Activated B cell treated with CpG ODN at 0.5 μM for 24 hours (primary cell): ENCODE data around the gene AP1M2. TPM values are rescaled to one million over a fixed set of nuclear protein-coding genes. Genes with fewer than 3 reads are reported as not detected.

Experiments used
- ATAC-seq: fragments of 200-7000 bp; cut with Tn5 transposase; one replicate; pipeline ENCODE4 v1.10.0; 2021; ENCODE audit warnings: low read depth, mild to moderate bottlenecking, moderate library complexity
- CTCF ChIA-PET: fragments of 350-600 bp; sonication (Branson Sonifier 250); formaldehyde crosslinking; loops from one replicate; lab custom pipeline; 2021; ENCODE audit warnings: antibody characterized with exemption; lab: Charles Lee
- POLR2A ChIA-PET: fragments of 350-600 bp; sonication (Branson Sonifier 250); formaldehyde crosslinking; loops from one replicate; lab custom pipeline; 2021; ENCODE audit warnings: antibody characterized with exemption; lab: Charles Lee
- DNase-seq: peaks from one replicate; pipeline ENCODE4 v3.0.0; 2022
- H3K27ac Mint-ChIP-seq: one replicate; pipeline ENCODE4 v1.8.0; 2020; ENCODE audit warnings: mixed read lengths
- H3K27me3 Mint-ChIP-seq: one replicate; pipeline ENCODE4 v1.8.0; 2021; ENCODE audit warnings: mixed read lengths
- H3K36me3 Mint-ChIP-seq: one replicate; pipeline ENCODE4 v1.8.0; 2021; ENCODE audit warnings: low read depth, mixed read lengths
- H3K4me1 Mint-ChIP-seq: one replicate; pipeline ENCODE4 v1.8.0; 2021; ENCODE audit warnings: mixed read lengths
- H3K4me3 Mint-ChIP-seq: one replicate; pipeline ENCODE4 v1.8.0; 2020; ENCODE audit warnings: mild to moderate bottlenecking, mixed read lengths
- H3K9me3 Mint-ChIP-seq: one replicate; pipeline ENCODE4 v1.8.0; 2020; ENCODE audit warnings: mixed read lengths
- intact Hi-C: fragments of 100-400 bp; cut with micrococcal nuclease; formaldehyde crosslinking; loops from one replicate; pipeline ENCODE4 v1.15.1; 2024
- total RNA-seq: library from RNA; stranded (reverse); gene quantifications from 2 replicates; pipeline ENCODE4 v1.2.3, GENCODE V29; 2022
- TF ChIP-seq, protein P1 (sequence below): fragments of 200-600 bp; IDR thresholded peaks from one replicate; pipeline ENCODE4 v1.8.0; 2022; ENCODE audit warnings: antibody characterized with exemption, mild to moderate bottlenecking

The AP1M2 gene
- total RNA-seq, 1 donor from 2014 or later = not detected

DNA sequence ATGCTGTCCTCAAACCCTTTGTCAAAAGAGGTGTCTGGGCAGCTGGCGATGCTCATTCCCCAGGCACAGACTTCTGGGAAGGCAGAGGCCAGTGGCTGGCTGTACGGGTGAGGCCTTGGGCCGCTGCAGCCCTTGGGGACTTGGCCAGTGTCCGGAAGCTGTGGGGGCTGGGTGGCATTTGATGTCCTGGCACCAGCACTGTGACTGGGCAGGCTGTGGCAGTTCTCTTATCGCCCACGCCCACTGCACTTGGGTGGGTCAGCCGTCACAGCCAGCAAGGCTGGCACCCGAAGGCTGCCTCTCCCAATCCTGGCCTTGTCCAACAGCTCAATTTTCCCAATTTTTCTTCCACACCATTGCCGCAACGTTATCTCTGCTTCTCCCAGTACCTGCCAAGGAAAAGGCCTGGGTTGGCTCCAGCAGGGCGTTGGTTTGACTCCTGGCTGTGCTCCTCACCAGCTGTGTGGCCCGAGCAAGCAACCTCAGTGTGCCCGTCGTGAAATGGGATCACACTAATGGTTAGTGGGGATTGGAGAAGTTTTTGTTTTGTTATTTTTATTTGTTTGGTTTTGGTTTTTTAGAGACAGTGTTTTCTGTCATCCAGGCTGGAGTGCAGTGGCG, 25.5 kb upstream of the AP1M2 start:
- intact Hi-C loops = no loop called here

DNA sequence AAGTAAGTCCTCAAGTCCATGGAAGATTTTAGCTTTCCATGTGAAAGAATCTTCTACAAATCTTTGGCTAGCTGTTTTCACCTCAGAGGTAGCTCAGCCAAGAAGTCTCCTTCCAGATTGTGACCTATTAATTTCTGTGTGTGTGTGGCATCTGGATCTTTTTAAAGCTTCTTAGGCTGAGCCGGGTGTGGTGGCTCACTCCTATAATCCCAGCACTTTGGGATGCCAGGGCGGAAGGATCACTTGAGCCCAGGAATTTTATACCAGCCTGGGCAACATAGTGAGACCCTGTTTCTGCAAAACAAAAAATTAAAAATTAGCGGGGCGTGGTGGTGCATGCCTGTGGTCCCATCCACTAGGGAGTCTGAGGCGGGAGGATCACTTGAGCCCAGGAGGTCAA, 24.8 kb upstream of the AP1M2 start:
- ChIA-PET CTCF (interaction anchor here (0.7 to 1.0 kb wide), 2 partner anchors 11 to 31 kb away, joined by 3 read pairs; no protein-coding TSS in a partner anchor), POLR2A (interaction anchor here (0.6 to 2.9 kb wide), 2 partner anchors 9 to 225 kb away, joined by 7 to 12 read pairs; no protein-coding TSS in a partner anchor)
- DNase-seq (no peak), ATAC-seq (no peak)
- Mint-ChIP-seq H3K27ac (no peak overlapping the region), H3K9me3 (no peaks in the 10 kb centered on the region), H3K4me1 (peaks cover 59% of the 10 kb centered on the region), H3K4me3 (no peak overlapping the region), H3K36me3 (peaks cover 24% of the 10 kb centered on the region), H3K27me3 (no peaks in the 10 kb centered on the region)
- TF ChIP-seq, protein P1, sequence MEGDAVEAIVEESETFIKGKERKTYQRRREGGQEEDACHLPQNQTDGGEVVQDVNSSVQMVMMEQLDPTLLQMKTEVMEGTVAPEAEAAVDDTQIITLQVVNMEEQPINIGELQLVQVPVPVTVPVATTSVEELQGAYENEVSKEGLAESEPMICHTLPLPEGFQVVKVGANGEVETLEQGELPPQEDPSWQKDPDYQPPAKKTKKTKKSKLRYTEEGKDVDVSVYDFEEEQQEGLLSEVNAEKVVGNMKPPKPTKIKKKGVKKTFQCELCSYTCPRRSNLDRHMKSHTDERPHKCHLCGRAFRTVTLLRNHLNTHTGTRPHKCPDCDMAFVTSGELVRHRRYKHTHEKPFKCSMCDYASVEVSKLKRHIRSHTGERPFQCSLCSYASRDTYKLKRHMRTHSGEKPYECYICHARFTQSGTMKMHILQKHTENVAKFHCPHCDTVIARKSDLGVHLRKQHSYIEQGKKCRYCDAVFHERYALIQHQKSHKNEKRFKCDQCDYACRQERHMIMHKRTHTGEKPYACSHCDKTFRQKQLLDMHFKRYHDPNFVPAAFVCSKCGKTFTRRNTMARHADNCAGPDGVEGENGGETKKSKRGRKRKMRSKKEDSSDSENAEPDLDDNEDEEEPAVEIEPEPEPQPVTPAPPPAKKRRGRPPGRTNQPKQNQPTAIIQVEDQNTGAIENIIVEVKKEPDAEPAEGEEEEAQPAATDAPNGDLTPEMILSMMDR = no peak
- intact Hi-C loops = no loop called here

More for the DNA sequence above, 25.5 kb upstream of the AP1M2 start:
- ChIA-PET POLR2A (interaction anchor here (0.6 to 2.9 kb wide), 3 partner anchors 9 to 132 kb away, joined by 4 to 12 read pairs (median 7); no protein-coding TSS in a partner anchor), CTCF (no interaction called here)
- peaks cover 27% of the 10 kb centered on the region for H3K36me3 Mint-ChIP-seq
- no peak for DNase-seq
- no peak for ATAC-seq
- H3K27me3 Mint-ChIP-seq = no peaks in the 10 kb centered on the region
- H3K9me3 Mint-ChIP-seq = no peaks in the 10 kb centered on the region
- TF ChIP-seq, protein P1 = no peak
- H3K27ac Mint-ChIP-seq = peak overlapping the region; percentile 6
- no peak overlapping the region for H3K4me3 Mint-ChIP-seq
- peaks cover 61% of the 10 kb centered on the region for H3K4me1 Mint-ChIP-seq

DNA sequence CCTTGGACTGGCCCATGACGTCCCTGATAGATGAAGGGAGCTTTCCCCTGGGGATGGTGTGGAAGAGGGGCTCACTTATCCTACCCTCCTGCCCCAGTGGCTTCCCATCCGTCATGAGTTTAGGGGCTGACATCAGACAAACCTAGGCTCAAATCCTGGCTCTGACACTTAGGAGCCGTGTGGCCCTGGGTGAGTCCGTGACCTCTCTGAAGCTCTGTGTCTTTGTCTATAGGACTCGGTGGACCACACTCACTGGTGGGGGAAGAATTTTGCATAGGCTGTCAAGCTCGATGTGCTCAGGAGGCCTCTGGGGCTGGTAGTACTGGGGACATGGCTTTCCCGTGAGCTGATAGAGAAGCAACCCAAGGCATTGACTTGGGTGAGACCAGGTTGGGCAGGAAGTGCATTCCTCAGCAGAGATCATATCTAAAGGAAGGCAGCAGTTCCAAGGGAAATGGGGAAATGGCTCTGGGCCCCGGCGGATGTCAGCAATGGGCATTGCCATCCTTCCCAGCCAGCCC, 17.4 kb upstream of the AP1M2 start:
- ChIA-PET CTCF (interaction anchor here (0.9 to 6.6 kb wide), 5 partner anchors 12 to 95 kb away, joined by 3 to 42 read pairs (median 4); no protein-coding TSS in a partner anchor), POLR2A (interaction anchor here (0.5 to 5.6 kb wide), 21 partner anchors 8 to 309 kb away, joined by 3 to 45 read pairs (median 7); partner anchors contain the start of genes KRI1 and TMED1)
- TF ChIP-seq, protein P1 = no peak
- Mint-ChIP-seq H3K4me1 (peaks cover 46% of the 10 kb centered on the region), H3K4me3 (peak overlapping the region; percentile 97), H3K27ac (peak overlapping the region; percentile 98), H3K9me3 (no peaks in the 10 kb centered on the region), H3K27me3 (no peaks in the 10 kb centered on the region), H3K36me3 (peaks cover 13% of the 10 kb centered on the region)
- DNase-seq = peak; percentile 48
- intact Hi-C loops = loop anchor here (1.0 kb wide), 2 partner anchors 23 to 40 kb away; no protein-coding TSS in a partner anchor
- peak; percentile 32 for ATAC-seq

DNA sequence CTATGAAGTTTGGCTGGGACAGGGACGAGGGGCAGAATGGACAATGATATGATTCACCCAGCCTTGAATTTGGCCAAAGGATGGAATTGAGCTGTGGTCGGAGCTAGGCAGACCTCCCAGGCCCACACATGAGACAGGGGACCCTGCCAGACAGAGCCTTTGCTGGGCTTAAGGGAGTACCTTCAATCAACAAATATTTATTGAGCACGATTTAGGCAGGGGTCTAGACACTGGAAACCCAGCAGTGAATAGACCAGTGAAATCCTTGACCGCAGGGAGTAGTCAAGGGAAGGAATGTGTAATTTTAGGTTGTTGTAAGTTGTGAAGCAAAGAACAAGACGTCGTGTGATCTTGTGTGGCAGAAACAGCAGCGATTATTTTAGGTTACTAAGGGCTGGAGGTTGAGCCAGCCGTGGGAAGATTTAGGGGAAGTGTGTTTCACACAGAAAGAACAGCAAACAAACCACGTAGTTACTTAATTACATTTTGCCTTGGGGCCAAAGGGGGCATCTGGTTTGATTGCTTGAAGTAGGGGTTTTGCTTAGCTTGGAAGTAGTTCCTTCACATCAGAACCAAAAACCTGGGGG, 16.9 kb upstream of the AP1M2 start:
- DNase-seq (peak; percentile 22), ATAC-seq (peak; percentile 26)
- peaks cover 44% of the 10 kb centered on the region for H3K4me1 Mint-ChIP-seq
- peaks cover 13% of the 10 kb centered on the region for H3K36me3 Mint-ChIP-seq
- peak overlapping the region; percentile 98 for H3K27ac Mint-ChIP-seq
- H3K9me3 Mint-ChIP-seq = no peaks in the 10 kb centered on the region
- POLR2A ChIA-PET = interaction anchor here (0.5 to 5.6 kb wide), 30 partner anchors 8 to 770 kb away, joined by 3 to 45 read pairs (median 6); partner anchors contain the start of genes DNM2, KRI1, QTRT1 and SWSAP1
- TF ChIP-seq, protein P1 = no peak
- H3K4me3 Mint-ChIP-seq = peak overlapping the region; percentile 97
- CTCF ChIA-PET = interaction anchor here (0.9 to 6.6 kb wide), 5 partner anchors 11 to 96 kb away, joined by 3 to 42 read pairs (median 4); no protein-coding TSS in a partner anchor
- intact Hi-C loops = loop anchor here (1.0 to 2.0 kb wide), 5 partner anchors 23 to 231 kb away; no protein-coding TSS in a partner anchor
- no peaks in the 10 kb centered on the region for H3K27me3 Mint-ChIP-seq
